Upper lobe of right lung (tissue), 1 donor: Measurements from ENCODE around the gene RFC2. TPM values are rescaled to one million over a fixed set of nuclear protein-coding genes. Genes with fewer than 3 reads are reported as not detected.

ENCODE experiments used
- ATAC-seq: fragments of 200-7000 bp; cut with Tn5 transposase; one replicate; pipeline ENCODE4 v1.9.1; 2020; ENCODE audit warnings: mild to moderate bottlenecking, moderate library complexity
- DNase-seq: peaks from one replicate; pipeline ENCODE4 v3.0.0-alpha.2; 2020
- H3K27ac ChIP-seq: fragments of 200-600 bp; one replicate; pipeline ENCODE4 v1.8.0; 2022
- H3K27me3 ChIP-seq: fragments of 200-600 bp; one replicate; pipeline ENCODE4 v1.8.0; 2022; ENCODE audit warnings: mild to moderate bottlenecking
- H3K36me3 ChIP-seq: fragments of 200-600 bp; one replicate; pipeline ENCODE4 v1.8.0; 2022
- H3K4me1 ChIP-seq: fragments of 200-600 bp; one replicate; pipeline ENCODE4 v1.8.0; 2022
- H3K4me3 ChIP-seq: fragments of 200-600 bp; one replicate; pipeline ENCODE4 v1.8.0; 2022; ENCODE audit warnings: mild to moderate bottlenecking
- H3K9me3 ChIP-seq: fragments of 200-600 bp; one replicate; pipeline ENCODE4 v1.8.0; 2022
- intact Hi-C: fragments of 100-400 bp; cut with DNase I; formaldehyde crosslinking; loops from one replicate; pipeline ENCODE4 v1.11.0; 2022
- total RNA-seq: library from RNA; stranded (reverse); fragmentation: NEBNext Ultra II Directional; extraction: Animal tissue kit (Norgen Biotek cat#: 25700); gene quantifications from one replicate; pipeline ENCODE4 v1.2.1, GENCODE V29; 2021
- TF ChIP-seq, protein P1 (sequence below): fragments of 200-600 bp; IDR thresholded peaks from one replicate; pipeline ENCODE4 v1.8.0; 2022; ENCODE audit warnings: antibody characterized with exemption
- donor health status: DM: no; HTN: yes; CAD: no; lungs with severe emphysema.

RFC2 gene
- total RNA-seq, 1 donor from 2014 or later: 16.3 TPM

DNA sequence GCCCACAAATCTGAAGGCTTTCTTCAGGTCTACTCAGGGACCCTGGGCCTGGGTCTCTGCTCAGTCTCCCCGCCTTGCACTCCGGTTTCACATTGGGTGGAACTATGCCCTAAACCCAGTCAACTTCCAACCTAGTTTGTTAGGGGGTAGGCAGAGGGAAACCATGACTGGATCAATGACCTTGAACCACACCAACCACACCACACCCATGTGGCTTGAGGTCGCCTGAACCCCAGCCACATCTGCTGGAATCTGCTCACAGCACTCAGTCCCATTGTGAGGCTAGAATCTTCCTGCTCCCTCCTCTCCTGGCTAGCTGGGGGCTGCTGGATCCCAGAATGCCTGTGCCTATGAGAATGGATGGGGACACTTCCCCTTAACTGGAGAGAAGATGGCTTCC, 17.9 kb downstream of the RFC2 start:
- H3K9me3 ChIP-seq: no peaks in the 10 kb centered on the region
- no peaks in the 10 kb centered on the region for H3K4me1 ChIP-seq
- H3K27ac ChIP-seq: no peak overlapping the region
- TF ChIP-seq, protein P1, sequence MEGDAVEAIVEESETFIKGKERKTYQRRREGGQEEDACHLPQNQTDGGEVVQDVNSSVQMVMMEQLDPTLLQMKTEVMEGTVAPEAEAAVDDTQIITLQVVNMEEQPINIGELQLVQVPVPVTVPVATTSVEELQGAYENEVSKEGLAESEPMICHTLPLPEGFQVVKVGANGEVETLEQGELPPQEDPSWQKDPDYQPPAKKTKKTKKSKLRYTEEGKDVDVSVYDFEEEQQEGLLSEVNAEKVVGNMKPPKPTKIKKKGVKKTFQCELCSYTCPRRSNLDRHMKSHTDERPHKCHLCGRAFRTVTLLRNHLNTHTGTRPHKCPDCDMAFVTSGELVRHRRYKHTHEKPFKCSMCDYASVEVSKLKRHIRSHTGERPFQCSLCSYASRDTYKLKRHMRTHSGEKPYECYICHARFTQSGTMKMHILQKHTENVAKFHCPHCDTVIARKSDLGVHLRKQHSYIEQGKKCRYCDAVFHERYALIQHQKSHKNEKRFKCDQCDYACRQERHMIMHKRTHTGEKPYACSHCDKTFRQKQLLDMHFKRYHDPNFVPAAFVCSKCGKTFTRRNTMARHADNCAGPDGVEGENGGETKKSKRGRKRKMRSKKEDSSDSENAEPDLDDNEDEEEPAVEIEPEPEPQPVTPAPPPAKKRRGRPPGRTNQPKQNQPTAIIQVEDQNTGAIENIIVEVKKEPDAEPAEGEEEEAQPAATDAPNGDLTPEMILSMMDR: no peak
- intact Hi-C loops: no loop called here
- H3K27me3 ChIP-seq: no peaks in the 10 kb centered on the region
- DNase-seq: no peak
- H3K4me3 ChIP-seq: no peak overlapping the region
- peaks cover 83% of the 10 kb centered on the region for H3K36me3 ChIP-seq
- ATAC-seq: no peak

DNA sequence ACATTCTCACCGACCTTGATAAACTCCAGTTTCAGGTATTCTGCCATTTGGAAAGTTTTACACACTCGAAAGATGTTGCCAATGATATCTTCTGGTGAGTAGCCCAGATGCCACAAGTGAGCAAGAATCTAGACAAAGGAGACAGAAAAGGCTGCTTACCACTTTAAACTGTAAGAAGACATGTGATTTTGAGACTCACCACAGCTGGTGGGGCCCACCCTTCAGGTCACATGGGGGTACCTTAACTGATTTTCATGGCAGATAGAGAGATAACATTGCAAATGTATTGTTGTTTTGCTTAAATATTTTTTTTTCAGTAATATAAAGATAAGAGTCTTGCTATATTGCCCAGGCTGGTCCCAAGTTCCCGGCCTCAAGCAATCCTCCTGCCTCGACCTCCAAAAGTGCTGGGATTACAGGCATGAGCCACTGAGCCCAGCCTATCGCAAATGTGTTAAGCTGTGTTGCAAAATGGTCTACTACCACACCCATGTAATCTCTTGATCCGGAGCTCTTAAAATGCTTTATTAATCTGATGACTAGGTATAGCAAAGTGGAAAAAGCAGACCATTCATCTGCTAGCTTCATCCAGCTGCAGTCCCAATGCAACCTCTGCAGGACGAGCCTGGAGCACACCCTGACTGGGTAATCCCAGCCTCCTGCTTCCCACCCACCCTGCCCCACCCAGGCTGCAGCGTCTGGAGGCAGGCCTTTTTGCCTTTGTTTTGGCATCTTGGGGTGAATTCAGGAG, 18.5 kb downstream of the RFC2 start:
- H3K27me3 ChIP-seq: no peaks in the 10 kb centered on the region
- no peak for ATAC-seq
- peaks cover 4% of the 10 kb centered on the region for H3K4me1 ChIP-seq
- H3K36me3 ChIP-seq: peaks cover 82% of the 10 kb centered on the region
- no peak for DNase-seq
- no peak overlapping the region for H3K27ac ChIP-seq
- no peak overlapping the region for H3K4me3 ChIP-seq
- intact Hi-C loops: no loop called here
- TF ChIP-seq, protein P1: no peak
- H3K9me3 ChIP-seq: no peaks in the 10 kb centered on the region

DNA sequence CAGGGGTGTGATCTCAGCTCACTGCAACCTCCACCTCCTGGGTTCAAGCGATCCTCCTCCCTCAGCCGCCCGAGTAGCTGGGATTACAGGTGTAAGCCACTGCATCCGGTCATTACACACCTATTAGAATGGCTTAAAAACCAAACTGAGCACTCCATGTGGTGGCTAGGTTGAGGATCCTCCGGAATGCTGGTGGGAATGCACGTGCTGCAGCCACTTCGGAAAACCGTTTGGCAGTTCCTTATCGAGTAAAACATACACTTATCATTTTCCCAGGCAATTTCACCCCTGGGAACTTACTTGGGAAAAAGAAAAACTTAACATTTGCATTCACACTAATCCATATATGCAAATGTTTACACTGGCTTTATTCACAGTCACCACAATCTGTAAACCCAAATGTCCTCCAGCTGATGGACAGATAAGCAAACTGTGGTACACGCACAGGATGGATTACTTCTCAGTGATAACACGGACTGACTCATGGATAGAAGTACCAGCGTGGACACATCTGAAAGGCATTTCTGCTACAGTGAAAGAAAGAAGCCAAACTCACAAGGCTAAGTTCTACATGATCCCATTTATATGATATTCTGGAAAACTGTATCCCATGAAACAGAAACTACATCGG, 20.4 kb downstream of the RFC2 start:
- intact Hi-C loops: no loop called here

DNA sequence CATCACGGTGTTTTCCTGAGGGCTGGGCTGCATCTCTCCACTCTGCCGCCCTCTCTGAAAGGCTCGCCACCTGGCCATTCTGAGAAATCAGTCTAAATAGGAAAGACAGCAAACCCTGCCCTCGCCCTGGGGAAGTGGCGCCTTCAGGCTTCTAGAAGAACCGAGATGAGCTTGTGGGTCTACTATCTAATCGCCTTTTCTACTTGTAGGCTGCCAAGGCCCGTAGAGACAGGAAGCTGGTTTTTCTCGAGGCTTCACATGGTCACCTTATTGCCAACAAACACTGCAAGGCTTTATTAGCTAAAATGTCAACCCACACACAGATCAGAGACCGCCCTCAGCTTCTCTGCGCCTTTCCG, 23.0 kb downstream of the RFC2 start:
- no peaks in the 10 kb centered on the region for H3K9me3 ChIP-seq

More for the DNA sequence above, 20.4 kb downstream of the RFC2 start:
- TF ChIP-seq, protein P1: no peak
- ATAC-seq: no peak
- DNase-seq: no peak
- peaks cover 72% of the 10 kb centered on the region for H3K36me3 ChIP-seq
- H3K27me3 ChIP-seq: no peaks in the 10 kb centered on the region
- H3K4me3 ChIP-seq: no peak overlapping the region
- peaks cover 4% of the 10 kb centered on the region for H3K4me1 ChIP-seq
- no peaks in the 10 kb centered on the region for H3K9me3 ChIP-seq
- H3K27ac ChIP-seq: no peak overlapping the region

DNA sequence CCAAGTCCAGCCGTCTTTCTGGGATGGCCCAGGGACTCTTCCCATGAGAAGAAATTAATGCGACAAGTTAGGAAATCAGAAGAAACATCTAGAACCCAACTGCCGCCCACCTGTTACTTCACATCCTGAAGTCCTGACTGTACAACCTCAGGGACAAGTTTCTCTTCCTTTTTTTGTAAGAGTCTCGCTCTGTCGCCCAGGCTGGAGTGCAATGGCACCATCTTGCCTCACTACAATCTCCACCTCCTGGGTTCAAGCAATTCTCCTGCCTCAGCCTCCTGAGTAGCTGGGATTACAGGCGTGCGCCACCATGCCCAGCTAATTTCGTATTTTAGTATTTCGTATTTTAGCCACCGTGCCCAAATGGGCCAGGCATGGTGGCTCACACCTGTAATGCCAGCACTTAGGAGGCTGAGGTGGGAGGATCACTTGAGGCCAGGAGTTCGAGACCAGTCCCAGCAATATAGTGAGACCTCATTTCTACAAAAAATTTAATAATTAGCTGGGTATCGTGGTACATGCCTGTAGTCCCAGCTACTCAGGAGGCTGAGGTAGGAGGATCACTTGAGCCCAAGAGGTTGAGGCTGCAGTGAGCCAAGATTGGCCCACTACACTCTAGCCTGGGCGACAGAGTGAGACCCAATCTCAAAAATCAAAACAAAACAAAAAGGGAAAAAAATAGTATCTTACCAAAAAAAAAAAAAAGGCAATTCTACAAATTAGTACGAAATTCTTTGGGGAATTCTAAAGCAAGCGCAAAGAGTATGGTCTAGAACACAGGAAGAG, 23.6 kb downstream of the RFC2 start:
- peaks cover 41% of the 10 kb centered on the region for H3K36me3 ChIP-seq
- ATAC-seq: peak; percentile 70
- H3K4me1 ChIP-seq: peaks cover 8% of the 10 kb centered on the region

More for the DNA sequence above, 23.0 kb downstream of the RFC2 start:
- DNase-seq: no peak
- Histone ChIP-seq H3K27me3 (no peaks in the 10 kb centered on the region), H3K4me3 (no peak overlapping the region), H3K27ac (no peak overlapping the region), H3K36me3 (peaks cover 46% of the 10 kb centered on the region), H3K4me1 (peaks cover 8% of the 10 kb centered on the region)
- intact Hi-C loops: no loop called here
- peak; percentile 16 for ATAC-seq
- TF ChIP-seq, protein P1: no peak

More for the DNA sequence above, 23.6 kb downstream of the RFC2 start:
- H3K9me3 ChIP-seq: no peaks in the 10 kb centered on the region
- intact Hi-C loops: no loop called here
- DNase-seq: no peak
- TF ChIP-seq, protein P1: no peak
- no peaks in the 10 kb centered on the region for H3K27me3 ChIP-seq
- H3K4me3 ChIP-seq: no peak overlapping the region
- no peak overlapping the region for H3K27ac ChIP-seq
